Astrocyte of the hippocampus (primary cell): ENCODE data around the gene MARCHF9.

ENCODE experiments used
- DNase-seq: peaks from one replicate; pipeline ENCODE4 v3.0.0; 2011; ENCODE audit warnings: low read depth, low spot score

The MARCHF9 gene

GRCh38 chr12:57796996-57797395 is 42.1 kb downstream of the MARCHF9 start:
- no peak for DNase-seq

- DNase-seq = no peak
Measured at GRCh38 chr12:57797933-57798332, 43.0 kb downstream of the MARCHF9 start.

- no peak for DNase-seq
Measured at GRCh38 chr12:57800965-57801364, 46.1 kb downstream of the MARCHF9 start.

- no peak for DNase-seq
Measured at GRCh38 chr12:57802607-57803006, 47.7 kb downstream of the MARCHF9 start.

GRCh38 chr12:57803319-57803893 is 48.5 kb downstream of the MARCHF9 start:
- peak; percentile 70 for DNase-seq

GRCh38 chr12:57806677-57807076 is 51.8 kb downstream of the MARCHF9 start:
- DNase-seq = no peak

GRCh38 chr12:57807285-57807684 is 52.4 kb downstream of the MARCHF9 start:
- no peak for DNase-seq

GRCh38 chr12:57808351-57808750 is 53.4 kb downstream of the MARCHF9 start:
- DNase-seq = no peak

GRCh38 chr12:57809425-57809824 is 54.5 kb downstream of the MARCHF9 start:
- no peak for DNase-seq
